GM13977 (cell line): ENCODE results near the gene ANGPTL2.

Source experiments
- DNase-seq: peaks from one replicate; pipeline ENCODE4 v3.0.0; 2012; ENCODE audit warnings: low spot score
- CTCF ChIP-seq: IDR thresholded peaks from 2 replicates; pipeline ENCODE4 v1.5.1; 2012; ENCODE audit warnings: mild to moderate bottlenecking, control low read depth; ENCODE audit not compliant: insufficient read depth; ENCODE audit errors: extremely low read depth, missing control alignments
- in situ Hi-C: fragments of 300-500 bp; cut with MboI; formaldehyde crosslinking; loops from one replicate; pipeline ENCODE4 v1.12.0; 2022; ENCODE audit warnings: low sequenced_read_pairs, low pct_unique_long_range_greater_than_20kb, mixed read lengths, inconsistent platforms; ENCODE audit not compliant: unreplicated experiment

Gene ANGPTL2

GRCh38 chr9:127053960-127054359 is 68.5 kb downstream of the ANGPTL2 start:
- in situ Hi-C loops, result no loop called here
- DNase-seq, result no peak

GRCh38 chr9:127053057-127053821 is 69.2 kb downstream of the ANGPTL2 start:
- TF ChIP-seq CTCF, result no peak
- in situ Hi-C loops, result no loop called here
- DNase-seq, result no peak

More at GRCh38 chr9:127053960-127054359, 68.5 kb downstream of the ANGPTL2 start:
- no peak for TF ChIP-seq CTCF

GRCh38 chr9:127051881-127052595 is 70.4 kb downstream of the ANGPTL2 start:
- TF ChIP-seq CTCF, result no peak
- in situ Hi-C loops, result no loop called here
- no peak for DNase-seq

GRCh38 chr9:127050591-127051001 is 71.8 kb downstream of the ANGPTL2 start:
- TF ChIP-seq CTCF, result no peak
- in situ Hi-C loops, result no loop called here

GRCh38 chr9:127050152-127050551 is 72.3 kb downstream of the ANGPTL2 start:
- no peak for DNase-seq
- in situ Hi-C loops, result no loop called here
- TF ChIP-seq CTCF, result no peak

More at GRCh38 chr9:127050591-127051001, 71.8 kb downstream of the ANGPTL2 start:
- no peak for DNase-seq

- DNase-seq, result no peak
- TF ChIP-seq CTCF, result no peak
- in situ Hi-C loops, result no loop called here
Observed at GRCh38 chr9:127049581-127049980, 72.9 kb downstream of the ANGPTL2 start.
